Esophagus muscularis mucosa (tissue), 4 donors: ENCODE data around the gene ARHGEF10L. TPM values are rescaled to one million over a fixed set of nuclear protein-coding genes. Genes with fewer than 3 reads are reported as not detected.

Source experiments
- DNase-seq: peaks from one replicate; pipeline ENCODE4 v3.0.0-alpha.2; 2017; ENCODE audit errors: extremely low spot score
- H3K27ac ChIP-seq, 4 donors: fragments of 200-600 bp; sonication (generic); replicated peaks in 1 of 4; 1 replicate in 3 of 4; 2 replicates in 1 of 4; pipeline ENCODE4 v1.5.1; 2016 to 2019; ENCODE audit warnings: mild to moderate bottlenecking in 1 of 4
- H3K27me3 ChIP-seq, 4 donors: fragments of 200-600 bp; sonication (generic); one replicate each; pipeline versions ENCODE4 v1.5.1 to v1.6.0; 2016 to 2019
- H3K36me3 ChIP-seq, 4 donors: fragments of 200-600 bp; sonication (generic); one replicate each; pipeline ENCODE4 v1.5.1; 2016 to 2019
- H3K4me1 ChIP-seq, 4 donors: fragments of 200-600 bp; sonication (generic); one replicate each; pipeline ENCODE4 v1.5.1; 2016 to 2019
- H3K4me3 ChIP-seq, 4 donors: fragments of 200-600 bp; sonication (generic); 1 replicate in 2 of 4; 2 replicates in 2 of 4; pipeline ENCODE4 v1.5.1; 2016 to 2019; ENCODE audit warnings: mild to moderate bottlenecking in 4 of 4, moderate library complexity in 1 of 4
- H3K9me3 ChIP-seq, 4 donors: fragments of 200-600 bp; sonication (generic); 1 replicate in 3 of 4; 2 replicates in 1 of 4; pipeline ENCODE4 v1.5.1; 2016 to 2019
- EP300 ChIP-seq: sonication (generic); formaldehyde crosslinking; IDR thresholded peaks from one replicate; pipeline ENCODE4 v1.6.1; 2017; ENCODE audit warnings: antibody characterized with exemption
- POLR2A ChIP-seq: fragments of 450-650 bp; IDR thresholded peaks from one replicate; pipeline ENCODE4 v1.6.1; 2017; ENCODE audit warnings: antibody characterized with exemption, moderate library complexity, mild to moderate bottlenecking, low read depth
- POLR2AphosphoS5 ChIP-seq, 2 donors: sonication (generic); formaldehyde crosslinking; IDR thresholded peaks; one replicate each; pipeline ENCODE4 v1.6.1; 2017; ENCODE audit warnings: antibody characterized with exemption in 2 of 2
- WGBS: methylation state at CpG from one replicate; pipeline ENCODE4 v1.1.5; 2018; 5-methylcytosine and 5-hydroxymethylcytosine counted together
- intact Hi-C: fragments of 100-400 bp; cut with DNase I; formaldehyde crosslinking; loops from one replicate; pipeline ENCODE4 v1.15.1; 2023
- total RNA-seq, 4 donors: library from RNA; depleted of rRNA; stranded (reverse); fragments of >200 nt; gene quantifications; one replicate each; pipeline versions ENCODE4 v1.1.0 to v1.2.1, GENCODE V29; 2016
- TF ChIP-seq, protein P1 (sequence below), 3 experiments: fragments of 200-600 bp in 2 of 3; fragments of 450-650 bp in 1 of 3; sonication (generic) in 2 of 3; IDR thresholded peaks; one replicate each; pipeline ENCODE4 v1.5.1; 2017 to 2019; ENCODE audit warnings: antibody characterized with exemption in 3 of 3, mild to moderate bottlenecking in 2 of 3, moderate library complexity in 1 of 3

Gene ARHGEF10L
- total RNA-seq, 4 donors from 2014 or later: 46.6 to 93.0 (median 66.9) TPM

DNA sequence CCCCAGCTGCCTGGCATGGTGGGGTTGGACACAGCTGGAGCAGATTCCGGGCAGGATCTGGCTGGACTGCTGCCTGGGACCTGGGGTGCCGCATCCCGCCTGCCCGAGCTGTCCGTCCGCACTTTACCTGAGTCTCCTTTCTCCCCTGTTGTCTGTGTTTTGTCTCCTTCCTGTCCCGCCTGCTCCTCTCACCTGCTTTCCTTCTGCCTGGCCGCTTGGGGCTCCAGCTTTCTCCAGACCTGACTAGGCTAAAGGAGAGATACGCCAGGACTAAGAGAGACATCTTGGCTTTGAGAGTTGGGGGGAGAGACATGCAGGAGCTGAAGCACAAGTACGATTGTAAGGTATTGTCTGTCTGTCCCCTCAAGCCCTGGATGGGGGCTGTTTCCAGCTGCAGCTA, 73.3 kb downstream of the ARHGEF10L start:
- peaks cover 6 to 40% (median 31%) of the 10 kb centered on the region in 4 donors for H3K4me1 ChIP-seq
- intact Hi-C loops: no loop called here
- 87% methylated on average over 10 of the region's 10 CpGs for WGBS

DNA sequence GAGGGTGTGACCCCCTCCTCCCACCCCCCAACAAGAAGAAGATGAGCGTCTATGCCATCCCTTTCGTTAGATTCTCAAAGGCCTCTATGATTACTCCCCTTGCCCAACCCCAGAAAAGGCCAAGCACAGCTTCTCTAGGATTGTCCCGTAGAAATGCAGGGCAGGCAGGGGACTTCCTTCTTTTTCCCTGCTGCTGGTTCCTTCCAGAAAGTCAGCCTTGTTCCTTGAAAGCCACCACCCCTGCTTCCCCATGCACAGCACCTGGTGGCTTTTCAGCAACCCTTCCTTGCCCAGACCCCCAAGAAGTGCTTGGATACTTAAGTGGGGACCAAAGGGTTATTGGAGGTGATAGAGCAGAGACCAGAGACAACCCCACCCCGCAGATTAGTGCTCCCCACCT, 75.1 kb downstream of the ARHGEF10L start:
- no peak for TF ChIP-seq POLR2A
- TF ChIP-seq POLR2AphosphoS5 (IDR thresholded peaks at IDR 0.05): no peak
- no peak for TF ChIP-seq EP300
- TF ChIP-seq, protein P1, sequence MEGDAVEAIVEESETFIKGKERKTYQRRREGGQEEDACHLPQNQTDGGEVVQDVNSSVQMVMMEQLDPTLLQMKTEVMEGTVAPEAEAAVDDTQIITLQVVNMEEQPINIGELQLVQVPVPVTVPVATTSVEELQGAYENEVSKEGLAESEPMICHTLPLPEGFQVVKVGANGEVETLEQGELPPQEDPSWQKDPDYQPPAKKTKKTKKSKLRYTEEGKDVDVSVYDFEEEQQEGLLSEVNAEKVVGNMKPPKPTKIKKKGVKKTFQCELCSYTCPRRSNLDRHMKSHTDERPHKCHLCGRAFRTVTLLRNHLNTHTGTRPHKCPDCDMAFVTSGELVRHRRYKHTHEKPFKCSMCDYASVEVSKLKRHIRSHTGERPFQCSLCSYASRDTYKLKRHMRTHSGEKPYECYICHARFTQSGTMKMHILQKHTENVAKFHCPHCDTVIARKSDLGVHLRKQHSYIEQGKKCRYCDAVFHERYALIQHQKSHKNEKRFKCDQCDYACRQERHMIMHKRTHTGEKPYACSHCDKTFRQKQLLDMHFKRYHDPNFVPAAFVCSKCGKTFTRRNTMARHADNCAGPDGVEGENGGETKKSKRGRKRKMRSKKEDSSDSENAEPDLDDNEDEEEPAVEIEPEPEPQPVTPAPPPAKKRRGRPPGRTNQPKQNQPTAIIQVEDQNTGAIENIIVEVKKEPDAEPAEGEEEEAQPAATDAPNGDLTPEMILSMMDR (IDR thresholded peaks at IDR 0.05): no peak

More for the DNA sequence above, 73.3 kb downstream of the ARHGEF10L start:
- H3K9me3 ChIP-seq: no peaks in the 10 kb centered on the region
- TF ChIP-seq POLR2AphosphoS5 (IDR thresholded peaks at IDR 0.05) (no peak), POLR2A (no peak), EP300 (no peak)
- TF ChIP-seq, protein P1 (IDR thresholded peaks at IDR 0.05): no peak
- no peaks in the 10 kb centered on the region for H3K27me3 ChIP-seq
- DNase-seq: no peak
- peaks cover 0 to 66% (median 43%) of the 10 kb centered on the region in 4 donors for H3K36me3 ChIP-seq
- H3K27ac ChIP-seq: no peak overlapping the region
- no peak overlapping the region for H3K4me3 ChIP-seq

DNA sequence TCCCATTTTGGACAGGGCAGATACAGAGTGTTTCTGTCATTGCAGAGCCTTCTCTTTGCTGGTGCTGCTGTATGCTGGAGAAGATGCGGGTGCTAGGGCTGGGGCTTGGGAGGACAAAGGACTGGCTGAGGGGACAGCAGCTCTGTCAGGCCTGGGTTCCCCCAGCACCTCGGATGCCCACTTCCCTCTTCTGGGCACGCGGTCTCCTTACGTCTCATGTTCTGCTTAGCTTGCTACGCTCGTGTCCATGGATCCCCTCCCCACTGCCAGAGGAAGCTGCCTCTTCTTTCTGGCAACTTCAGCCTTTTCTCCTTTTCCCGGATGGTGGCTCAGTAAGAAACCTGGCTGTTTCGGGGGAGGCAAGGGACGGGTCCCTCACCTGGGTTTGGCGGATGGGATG, 75.7 kb downstream of the ARHGEF10L start:
- no peaks in the 10 kb centered on the region for H3K9me3 ChIP-seq
- no peak overlapping the region for H3K4me3 ChIP-seq
- H3K27me3 ChIP-seq: no peaks in the 10 kb centered on the region
- H3K27ac ChIP-seq: peak overlapping the region in 3 of 4 donors; percentile 36 to 89 (median 86)
- TF ChIP-seq POLR2A (no peak), EP300 (no peak), POLR2AphosphoS5 (IDR thresholded peaks at IDR 0.05) (no peak)
- TF ChIP-seq, protein P1 (IDR thresholded peaks at IDR 0.05): no peak
- WGBS: 80% methylated on average over 11 of the region's 11 CpGs
- DNase-seq: no peak
- peaks cover 19 to 48% (median 35%) of the 10 kb centered on the region in 4 donors for H3K4me1 ChIP-seq
- peaks cover 0 to 63% (median 35%) of the 10 kb centered on the region in 4 donors for H3K36me3 ChIP-seq
- intact Hi-C loops: no loop called here

More for the DNA sequence above, 75.1 kb downstream of the ARHGEF10L start:
- 78% methylated on average over 4 of the region's 4 CpGs for WGBS
- intact Hi-C loops: no loop called here
- Histone ChIP-seq H3K4me3 (no peak overlapping the region), H3K27ac (peak overlapping the region in 3 of 4 donors; percentile 36 to 89 (median 49)), H3K9me3 (no peaks in the 10 kb centered on the region), H3K4me1 (peaks cover 16 to 48% (median 36%) of the 10 kb centered on the region in 4 donors), H3K36me3 (peaks cover 0 to 61% (median 38%) of the 10 kb centered on the region in 4 donors), H3K27me3 (no peaks in the 10 kb centered on the region)
- DNase-seq: no peak

DNA sequence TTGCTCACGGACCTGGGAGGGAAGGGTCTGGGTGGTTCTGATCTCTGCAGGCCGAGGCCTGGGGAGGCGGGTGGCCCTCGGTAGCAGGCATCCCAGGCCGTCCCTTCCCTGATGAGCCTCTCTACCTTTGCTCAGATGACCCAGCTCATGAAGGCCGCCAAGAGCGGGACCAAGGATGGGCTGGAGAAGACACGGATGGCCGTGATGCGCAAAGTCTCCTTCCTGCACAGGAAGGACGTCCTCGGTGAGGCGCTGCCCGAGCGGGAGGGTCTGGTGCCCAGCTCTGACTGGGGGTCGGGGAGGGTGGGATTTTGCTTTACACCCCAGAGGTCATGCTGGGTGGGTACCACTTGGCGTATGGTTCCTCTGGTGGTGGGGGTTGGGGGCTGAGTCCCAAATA, 76.5 kb downstream of the ARHGEF10L start:
- Histone ChIP-seq H3K27me3 (no peaks in the 10 kb centered on the region), H3K36me3 (peaks cover 0 to 63% (median 35%) of the 10 kb centered on the region in 4 donors), H3K4me1 (peaks cover 23 to 48% (median 39%) of the 10 kb centered on the region in 4 donors), H3K27ac (peak overlapping the region; percentile 13 to 89 (median 60)), H3K4me3 (no peak overlapping the region), H3K9me3 (no peaks in the 10 kb centered on the region)
- intact Hi-C loops: no loop called here
- DNase-seq: no peak
- TF ChIP-seq POLR2A (no peak), EP300 (no peak), POLR2AphosphoS5 (IDR thresholded peaks at IDR 0.05) (no peak)
- TF ChIP-seq, protein P1 (IDR thresholded peaks at IDR 0.05): no peak
- WGBS: 86% methylated on average over 15 of the region's 17 CpGs
